HG02938 (cell line): Measurements from ENCODE around the gene PIP4K2A.
A peak's percentile ranks its signal among the peaks of the same experiment; 100 is the strongest.
"Not testable (repeated sequence)": the region's sequence is repeated elsewhere in the genome, so short reads cannot be mapped to it uniquely, and the experiment has no call there.

Source experiments
- ATAC-seq: cut with Tn5 transposase; IDR thresholded peaks from one replicate; pipeline ENCODE4 v1.9.1; 2021; ENCODE audit warnings: mild to moderate bottlenecking, moderate library complexity; ENCODE audit not compliant: unreplicated experiment

PIP4K2A gene

DNA sequence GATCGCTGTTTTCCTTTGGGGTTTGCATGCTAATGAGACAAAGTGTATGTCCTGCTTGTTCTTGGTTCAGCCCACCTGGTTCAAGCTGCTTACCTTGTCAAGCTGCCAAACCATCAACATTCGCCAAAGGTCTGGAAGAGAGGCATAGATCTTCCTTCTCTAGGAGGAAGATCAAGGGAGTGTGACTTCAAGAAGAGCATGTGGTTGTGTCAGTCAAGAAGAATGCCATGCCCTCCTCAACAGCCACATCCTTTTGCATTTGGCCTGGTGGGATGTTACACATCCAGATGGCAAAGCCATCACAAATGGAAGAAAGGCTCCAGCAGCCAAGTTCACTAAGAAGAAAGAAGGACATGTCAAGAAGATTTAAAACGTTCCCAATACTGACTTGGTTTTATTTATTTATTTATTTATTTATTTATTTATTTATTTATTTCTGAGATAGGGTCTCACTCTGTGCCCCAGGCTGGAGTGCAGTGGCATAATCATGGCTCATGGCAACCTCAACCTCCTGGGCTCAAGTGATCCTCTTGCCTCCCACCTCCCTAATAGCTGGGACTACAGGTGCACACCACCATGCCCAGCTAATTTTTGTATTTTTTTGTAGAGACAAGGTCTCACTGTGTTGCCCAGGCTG lies 5.1 kb upstream of the PIP4K2A start:
- ATAC-seq: no peak

DNA sequence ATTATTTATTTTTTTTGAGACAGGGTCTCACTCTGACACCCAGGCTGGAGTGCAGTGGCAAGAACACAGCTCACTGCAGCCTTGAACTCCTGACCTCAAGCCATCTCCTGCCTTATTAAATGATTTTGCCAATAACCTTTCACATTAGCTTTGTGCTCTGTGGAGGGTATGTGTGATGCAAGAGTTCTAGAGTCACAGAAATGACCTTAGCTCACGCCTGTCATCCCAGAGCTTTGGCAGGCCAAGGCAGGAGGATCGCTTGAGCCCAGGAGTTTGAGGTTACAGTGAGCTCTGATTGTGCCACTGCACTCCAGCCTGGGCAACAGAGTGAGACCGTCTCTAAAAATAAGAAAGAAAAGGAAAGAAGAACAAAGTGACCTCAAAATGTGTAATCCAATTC lies 4.3 kb upstream of the PIP4K2A start:
- ATAC-seq: not testable (repeated sequence)

DNA sequence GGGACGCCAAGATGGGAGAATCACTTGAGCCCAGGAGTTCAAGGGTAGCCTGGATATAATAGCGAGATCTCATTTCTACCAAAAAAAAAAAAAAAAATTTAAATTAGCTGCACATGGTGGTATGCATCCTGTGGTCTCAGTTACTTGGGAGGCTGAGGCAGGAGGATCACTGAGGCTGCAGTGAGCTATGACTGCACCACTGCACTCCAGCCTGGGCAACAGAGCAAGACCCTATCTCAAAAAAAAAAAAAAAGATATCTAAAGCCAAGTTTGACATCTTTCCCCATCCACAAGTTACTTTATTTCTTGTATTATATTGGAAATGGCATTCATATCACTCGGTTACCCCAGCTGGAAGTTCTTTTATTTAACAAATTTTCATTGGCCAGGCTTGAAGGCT lies 3.4 kb upstream of the PIP4K2A start:
- ATAC-seq: no peak

DNA sequence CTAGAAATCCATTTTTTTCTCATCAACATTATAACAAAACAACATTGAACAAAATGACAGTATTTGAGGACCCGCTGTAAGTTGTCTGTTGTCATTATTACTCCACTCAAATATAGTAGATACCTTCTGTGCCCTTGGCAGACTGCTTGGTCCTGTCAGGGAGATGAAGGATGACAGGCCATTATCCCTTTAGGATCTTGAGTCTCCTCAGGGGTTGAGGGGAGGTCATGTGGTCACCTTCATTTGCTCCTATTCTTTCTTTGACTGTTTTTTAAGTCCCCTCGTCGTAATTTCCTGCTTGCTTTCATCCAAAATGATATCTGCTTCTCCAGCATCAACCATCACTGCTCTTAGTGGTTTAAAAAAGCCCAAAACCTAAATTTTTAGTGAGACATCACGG lies 2.6 kb upstream of the PIP4K2A start:
- no peak for ATAC-seq

DNA sequence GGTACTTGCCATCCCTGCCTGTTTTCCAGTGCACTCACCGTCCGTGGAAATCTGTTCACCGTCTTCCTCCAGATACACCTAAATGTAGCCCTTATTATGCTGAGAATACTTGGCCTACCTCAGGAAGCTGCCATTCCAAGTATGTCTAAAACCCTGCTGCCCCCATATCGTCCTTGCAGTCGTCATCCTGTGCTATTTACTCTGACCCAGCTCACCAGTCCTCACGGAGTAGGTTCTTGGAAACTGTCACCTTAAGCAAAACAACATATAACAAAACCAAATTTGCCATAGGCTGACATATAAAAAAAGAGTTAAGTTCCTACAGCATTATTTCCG lies 880 bp upstream of the PIP4K2A start:
- ATAC-seq: no peak

DNA sequence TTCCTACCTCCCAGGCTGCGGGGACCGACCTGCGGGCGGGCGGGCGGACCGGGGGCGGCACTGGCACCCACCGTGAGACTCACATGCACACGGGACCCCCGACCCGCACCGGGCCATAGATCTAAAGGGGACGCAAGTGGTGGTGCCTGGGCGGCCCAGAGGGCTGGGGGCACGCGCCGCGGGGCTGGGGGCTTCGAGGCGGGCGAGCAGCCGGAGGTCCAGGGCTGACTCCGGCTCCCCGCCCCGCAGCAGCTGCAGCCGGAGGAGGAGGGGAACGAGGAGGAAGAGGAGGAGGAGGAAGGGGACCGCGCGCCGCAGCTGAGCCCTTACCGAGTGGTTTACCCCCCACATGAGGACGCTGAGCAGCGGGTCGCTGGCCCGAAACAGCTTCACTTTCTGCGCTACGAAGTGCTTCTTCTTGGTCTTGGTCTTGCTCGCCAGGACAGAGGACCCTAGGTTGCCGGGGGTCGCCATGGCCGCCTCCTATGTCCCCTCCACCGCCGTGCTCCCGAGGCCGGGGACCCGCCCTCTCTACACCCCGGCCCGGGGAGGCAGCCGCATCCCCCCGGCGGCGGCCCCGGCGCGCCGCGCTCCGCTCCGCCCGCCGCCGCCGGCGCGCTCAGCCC lies 412 bp downstream of the PIP4K2A start:
- peak; percentile 29 for ATAC-seq

DNA sequence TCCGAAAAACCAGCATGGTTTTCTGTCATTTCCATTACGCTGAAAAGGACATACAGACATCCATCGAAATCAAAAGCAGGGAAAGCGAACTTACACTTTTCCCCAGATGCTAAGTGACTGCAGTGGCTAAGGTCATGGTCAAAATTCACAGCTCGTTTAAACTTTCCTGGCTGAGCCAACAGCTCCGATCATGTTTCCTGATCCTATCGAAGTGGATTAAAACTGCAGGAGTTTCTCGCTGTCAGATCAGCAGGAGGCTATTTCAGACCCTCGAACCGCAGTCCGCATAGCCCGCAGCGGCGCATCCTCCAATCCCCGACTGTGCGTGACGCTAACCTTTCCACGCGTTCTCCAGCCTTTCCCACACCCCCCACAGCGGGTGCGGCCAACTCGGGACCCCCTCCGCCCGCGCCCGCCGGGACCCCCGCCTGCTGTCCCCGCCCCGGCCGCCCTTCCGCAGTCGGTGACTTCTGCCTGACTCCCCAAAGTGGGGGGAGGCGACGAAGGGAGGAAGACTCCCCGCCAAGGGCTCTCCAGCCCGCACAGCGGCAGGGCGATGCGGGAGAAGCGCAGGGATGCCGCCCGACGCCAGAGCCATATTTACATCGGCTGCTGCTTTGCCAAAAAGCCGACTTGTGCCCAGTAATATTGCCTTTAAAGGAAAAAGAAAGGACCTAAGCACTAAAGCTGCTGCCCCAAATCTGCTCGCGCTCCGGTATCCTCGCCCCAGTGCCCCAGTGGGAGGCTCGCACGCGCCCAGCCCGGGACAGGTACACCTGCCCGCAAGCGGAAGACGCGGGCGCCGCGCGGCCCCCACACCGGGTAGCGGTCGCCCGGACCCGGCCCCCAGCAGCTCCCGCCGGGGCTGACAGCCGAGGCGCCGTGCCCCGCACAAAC lies 1.2 kb downstream of the PIP4K2A start:
- peak; percentile 21 for ATAC-seq

DNA sequence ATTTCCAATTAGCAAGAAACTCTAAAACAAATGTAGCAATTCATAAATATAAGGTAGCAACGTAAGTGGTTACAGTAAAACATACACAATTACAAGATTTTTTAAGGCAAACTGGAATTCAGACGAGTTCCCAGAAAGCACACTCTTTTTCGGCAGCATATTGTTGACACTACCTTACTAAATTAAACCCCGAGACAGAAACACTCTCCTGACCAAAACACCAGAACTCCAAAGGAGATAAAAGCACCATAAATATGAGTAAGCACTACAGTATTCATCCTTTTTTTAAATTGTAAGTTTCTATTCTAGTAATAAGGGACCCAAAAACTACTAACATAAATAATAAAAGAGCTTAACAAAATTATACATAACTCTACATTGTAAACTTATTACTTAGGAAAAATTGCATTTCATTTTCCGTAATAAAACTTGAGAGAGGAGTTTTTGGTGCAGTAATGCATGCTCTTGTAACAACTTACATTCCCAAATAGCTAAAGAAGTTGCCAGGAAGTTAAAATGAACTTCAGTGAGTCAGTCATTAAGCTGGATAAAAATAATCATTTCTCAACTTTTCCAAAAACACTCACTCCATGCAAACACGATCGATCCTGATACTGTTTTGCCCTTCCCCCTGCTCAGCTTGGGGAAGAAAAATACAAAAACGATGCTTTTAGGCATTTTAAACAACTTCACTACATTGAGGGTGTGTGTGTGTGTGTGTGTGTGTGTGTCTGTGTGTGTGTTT lies 2.0 kb downstream of the PIP4K2A start:
- ATAC-seq: no peak

DNA sequence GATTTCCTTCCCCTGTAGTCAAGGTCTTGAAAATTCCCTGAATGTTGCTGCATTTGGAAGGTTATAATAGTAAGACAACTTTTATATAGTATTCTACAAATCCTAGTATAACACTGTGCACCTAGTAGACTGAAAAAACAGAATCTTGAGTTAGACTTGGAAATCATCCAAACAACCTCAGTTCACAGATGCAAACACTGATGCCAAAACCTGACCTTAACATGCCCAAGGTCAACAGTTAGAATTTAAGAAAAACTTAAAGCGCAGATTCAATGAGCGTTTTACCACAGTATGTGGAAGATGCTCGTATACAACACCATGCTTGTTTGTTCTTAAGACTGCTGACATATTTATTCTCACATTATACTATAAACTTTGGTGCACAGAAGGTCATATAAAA lies 3.0 kb downstream of the PIP4K2A start:
- ATAC-seq: no peak

DNA sequence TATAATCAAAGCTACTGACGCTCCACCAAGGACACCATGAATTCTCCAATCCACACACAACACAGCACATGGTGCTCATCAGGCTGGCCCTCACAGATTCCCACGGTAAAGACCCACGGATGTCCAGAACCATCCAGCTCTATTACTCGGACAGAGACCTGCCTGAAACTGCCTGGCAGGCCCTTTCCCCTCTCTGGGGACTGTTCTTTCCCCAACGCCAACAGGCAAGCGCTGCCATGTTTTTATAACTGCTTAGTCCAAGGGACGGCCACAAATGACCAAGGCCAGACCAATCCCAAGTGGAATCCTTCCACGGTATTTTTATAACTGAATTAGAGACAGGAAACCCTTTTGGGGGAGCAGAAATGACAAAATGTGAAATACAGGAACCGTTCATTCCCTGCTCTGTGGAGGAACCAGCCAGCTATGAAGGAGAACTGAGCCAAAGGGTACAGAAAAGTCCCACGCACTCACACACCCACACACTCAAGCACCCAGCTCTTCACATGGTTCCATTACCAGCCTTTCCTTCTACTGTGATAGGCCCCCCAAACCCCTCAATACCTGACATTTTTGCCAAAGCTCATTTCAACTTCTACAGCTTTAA lies 4.1 kb downstream of the PIP4K2A start:
- no peak for ATAC-seq

DNA sequence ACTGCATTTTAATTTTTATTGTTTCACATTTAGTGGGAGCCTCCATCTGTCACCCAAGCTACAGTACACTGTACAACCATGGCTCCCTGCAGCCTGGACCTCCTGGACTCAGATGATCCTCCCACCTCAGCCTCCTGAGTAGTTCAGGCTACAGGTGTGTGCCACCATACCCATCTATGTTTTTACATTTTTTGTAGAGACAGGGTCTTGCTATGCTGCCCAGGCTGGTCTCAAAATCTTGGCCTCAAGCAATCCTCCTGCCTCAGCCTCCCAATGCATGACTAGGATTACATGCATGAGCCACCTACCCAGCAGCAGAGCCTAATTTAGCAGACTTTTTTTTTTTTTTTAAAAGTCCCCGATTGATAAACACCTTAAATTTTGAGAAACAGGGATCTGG lies 5.6 kb downstream of the PIP4K2A start:
- no peak for ATAC-seq

DNA sequence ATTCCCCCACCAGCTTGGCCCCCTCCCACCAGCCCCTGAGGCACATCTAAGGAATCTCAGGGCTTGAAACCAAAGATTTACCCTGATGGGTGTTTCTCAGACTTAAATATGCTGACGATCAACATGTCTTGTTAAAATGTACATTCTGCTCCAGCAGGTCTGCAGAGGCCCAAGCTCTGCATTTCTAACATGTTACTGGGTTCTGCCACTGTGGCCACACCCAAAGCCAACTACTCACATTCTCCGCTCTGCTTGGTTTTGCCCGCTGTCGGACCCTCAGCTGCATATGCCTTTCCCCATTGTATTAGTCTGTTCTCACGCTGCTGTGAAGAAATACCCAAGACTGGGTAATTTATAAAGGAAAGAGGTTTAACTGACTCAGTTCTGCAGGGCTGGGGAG lies 8.9 kb downstream of the PIP4K2A start:
- ATAC-seq: no peak

DNA sequence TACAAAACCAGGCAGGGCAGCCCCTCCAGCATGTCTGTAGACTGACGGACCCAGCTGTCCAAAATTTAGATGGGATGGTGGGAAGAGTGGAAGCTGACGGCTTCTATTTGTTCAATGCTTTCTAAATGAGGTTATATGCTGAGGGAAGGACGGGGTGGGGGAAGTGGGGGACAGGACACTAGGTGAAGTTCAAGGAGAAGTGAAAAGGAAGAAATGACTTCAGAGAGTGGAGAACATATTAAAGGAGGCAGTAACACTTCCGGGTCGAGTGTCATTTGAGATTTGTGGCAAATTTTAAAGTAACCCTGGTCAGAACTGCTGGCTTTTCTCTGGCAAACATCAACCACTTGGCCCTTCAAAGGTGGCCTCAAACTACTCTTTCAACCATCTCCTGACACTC lies 9.4 kb downstream of the PIP4K2A start:
- ATAC-seq: peak; percentile 48

DNA sequence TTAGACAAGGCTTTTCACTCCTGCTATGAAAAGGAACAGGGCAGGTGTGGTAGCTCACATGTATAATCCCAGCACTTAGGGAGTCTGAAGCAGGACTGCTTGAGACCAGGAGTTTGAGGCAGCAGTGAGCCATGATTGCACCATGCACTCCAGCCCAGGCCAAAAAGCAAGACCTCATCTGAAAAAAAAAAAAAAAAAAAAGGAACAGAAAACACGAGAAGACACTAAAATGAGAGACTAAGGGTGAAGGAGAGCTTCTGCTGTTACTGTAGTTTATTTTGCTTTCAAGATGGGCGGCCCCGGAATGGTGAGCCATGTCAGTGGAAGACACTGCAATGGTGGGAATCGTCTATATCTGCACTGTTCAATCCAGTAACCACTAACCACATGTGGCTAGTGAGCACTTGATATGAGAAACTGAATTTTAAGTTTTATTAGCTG lies 9.9 kb downstream of the PIP4K2A start:
- peak; percentile 38 for ATAC-seq

DNA sequence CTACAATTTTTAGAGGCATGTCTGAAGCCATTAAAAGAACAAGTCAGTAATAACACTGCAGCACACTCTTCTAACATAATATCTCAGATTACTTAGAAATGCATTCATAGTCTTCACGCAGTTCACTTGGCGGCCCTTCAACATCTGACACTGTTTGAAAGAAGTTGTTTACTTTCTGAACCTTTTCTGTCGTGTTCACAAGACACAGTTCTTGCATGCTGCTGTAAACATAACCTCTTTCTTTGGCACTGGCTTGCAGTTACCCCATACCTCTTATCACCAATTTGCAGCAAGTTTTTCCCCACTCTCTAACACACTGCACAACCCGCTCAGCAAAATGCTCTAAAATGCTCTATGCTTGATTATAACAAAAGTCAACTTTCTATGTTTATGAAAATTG lies 12.0 kb downstream of the PIP4K2A start:
- ATAC-seq: no peak

DNA sequence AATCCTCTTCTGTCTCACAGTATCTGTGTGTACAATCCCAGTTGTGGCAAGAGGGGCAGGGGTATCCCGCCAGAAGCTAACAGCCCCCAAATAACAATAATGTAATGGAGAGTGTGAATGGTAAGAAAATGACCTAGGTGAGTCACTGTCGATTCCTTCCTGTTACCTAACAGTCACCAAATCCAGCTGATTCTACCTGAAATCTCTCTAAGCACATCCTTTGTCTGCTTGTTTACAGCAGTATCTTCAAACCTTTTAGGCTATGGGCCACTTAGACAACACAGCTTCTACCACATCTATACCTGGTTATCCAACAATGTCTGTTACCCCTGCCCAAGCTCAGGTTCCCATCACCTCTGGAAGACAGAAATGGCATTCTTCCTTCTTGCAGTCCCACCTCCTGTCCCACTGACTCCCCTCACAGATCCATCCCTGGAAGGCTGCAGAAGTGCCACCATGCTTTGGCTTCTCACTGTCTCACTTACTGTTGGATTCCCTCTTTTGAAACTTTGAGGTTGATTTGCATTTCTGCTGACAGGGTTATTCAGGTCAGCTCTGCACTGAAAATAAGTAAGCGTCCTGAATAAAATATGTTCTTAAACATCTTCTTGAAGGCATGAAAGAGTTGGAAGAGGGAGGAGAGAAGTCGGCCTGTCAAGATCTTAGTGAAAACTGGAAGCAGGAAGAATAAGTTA lies 13.1 kb downstream of the PIP4K2A start:
- no peak for ATAC-seq

DNA sequence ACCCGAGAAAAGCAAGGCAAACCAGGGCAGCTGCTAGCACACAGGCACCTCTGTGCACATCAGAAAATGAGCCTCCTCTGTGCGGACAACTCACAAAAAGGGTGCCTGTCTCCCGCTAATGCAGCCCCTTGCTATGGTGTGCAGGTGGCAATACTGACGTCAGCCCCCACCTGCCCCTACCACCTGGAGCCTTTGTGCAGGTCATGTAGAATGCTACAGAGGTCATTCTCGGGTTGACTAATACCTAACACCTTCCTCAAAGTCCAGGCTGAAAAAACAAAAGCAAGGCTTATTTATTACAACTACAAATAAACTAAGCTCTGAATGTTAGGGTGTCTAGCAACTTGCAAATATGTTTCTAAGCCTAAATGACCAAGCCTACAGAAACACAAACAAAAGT lies 13.9 kb downstream of the PIP4K2A start:
- no peak for ATAC-seq

DNA sequence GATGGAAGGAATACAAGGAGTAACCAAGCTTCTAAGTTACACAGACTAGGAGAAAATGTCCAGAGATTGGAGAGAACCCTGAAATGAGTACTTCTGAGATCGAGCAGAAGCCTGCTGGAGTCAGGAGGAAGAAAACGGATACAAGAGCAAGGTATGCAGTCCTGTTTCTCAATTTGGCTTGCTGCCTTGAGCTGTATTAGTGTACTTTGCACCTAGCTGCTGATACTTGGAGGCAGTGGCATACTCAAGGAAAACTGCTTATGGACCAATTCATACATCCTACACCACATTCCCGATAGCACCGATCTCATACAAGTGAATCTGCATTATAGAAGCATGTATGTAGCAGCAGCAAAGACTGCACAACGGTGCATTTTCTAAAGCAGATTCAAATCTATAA lies 14.4 kb downstream of the PIP4K2A start:
- no peak for ATAC-seq

DNA sequence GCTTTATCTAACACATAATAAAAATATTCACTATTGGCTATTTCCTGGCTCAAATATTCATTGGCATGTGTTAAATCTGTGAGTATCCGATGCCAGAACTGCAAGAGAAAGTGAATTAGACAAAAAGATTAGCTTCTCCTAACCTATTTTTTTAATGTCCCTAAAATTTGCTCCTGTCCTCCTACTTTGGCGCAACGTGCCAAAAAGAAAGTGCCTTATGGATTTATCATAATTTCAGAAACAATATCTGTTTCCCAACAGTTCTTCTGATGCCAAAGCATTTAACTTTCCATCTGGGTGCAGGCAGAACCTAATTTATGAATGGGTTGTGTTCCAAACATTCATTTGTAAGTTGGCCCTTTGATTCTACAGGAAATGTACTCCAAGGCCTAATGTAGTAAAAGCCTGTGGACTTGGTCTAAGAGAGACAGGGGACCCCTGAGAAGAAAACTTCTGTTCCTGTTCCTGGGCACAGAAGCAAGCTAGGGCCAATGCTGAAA lies 15.4 kb downstream of the PIP4K2A start:
- no peak for ATAC-seq

DNA sequence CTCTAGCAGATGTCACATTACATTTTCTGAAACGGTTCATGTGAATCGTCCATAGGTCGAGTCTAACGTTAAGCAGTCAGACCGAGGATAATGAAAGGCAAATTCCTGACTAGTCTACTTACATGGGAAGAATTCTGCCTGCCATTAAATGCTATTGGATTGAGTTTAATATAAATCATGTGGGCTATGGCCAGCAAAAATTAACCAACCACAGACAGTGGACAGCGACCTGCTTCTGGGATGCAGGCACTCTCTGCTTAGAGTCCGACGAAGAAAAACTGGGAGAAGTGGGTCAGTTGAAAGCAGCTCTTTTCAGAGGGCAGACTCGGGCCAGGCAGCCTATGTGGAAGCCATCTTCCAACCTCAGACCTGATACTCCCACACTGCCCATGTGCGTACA lies 16.6 kb downstream of the PIP4K2A start:
- ATAC-seq: no peak
